Uterus (tissue), 4 donors: ENCODE results near the gene JMJD6. TPM values are rescaled to one million over a fixed set of nuclear protein-coding genes. Genes with fewer than 3 reads are reported as not detected.

Experiments
- DNase-seq, 2 donors: peaks; one replicate each; pipeline ENCODE4 v3.0.0-alpha.2; 2019 to 2020
- H3K27ac ChIP-seq, 2 donors: fragments of 200-600 bp; sonication (generic); 1 replicate in 1 of 2; 2 replicates in 1 of 2; pipeline ENCODE4 v1.5.1; 2016 to 2018
- H3K27me3 ChIP-seq, 2 donors: fragments of 200-600 bp; sonication (generic); one replicate each; pipeline ENCODE4 v1.5.1; 2018 to 2019; ENCODE audit warnings: control low read depth in 1 of 2
- H3K36me3 ChIP-seq, 2 donors: fragments of 200-600 bp; sonication (generic); one replicate each; pipeline ENCODE4 v1.5.1; 2019; ENCODE audit warnings: control low read depth in 1 of 2
- H3K4me1 ChIP-seq, 2 donors: fragments of 200-600 bp; sonication (generic); one replicate each; pipeline ENCODE4 v1.5.1; 2018 to 2019; ENCODE audit warnings: control low read depth in 1 of 2
- H3K4me3 ChIP-seq, 2 donors: fragments of 200-600 bp; sonication (generic); 1 replicate in 1 of 2; 2 replicates in 1 of 2; pipeline ENCODE4 v1.5.1; 2018 to 2019; ENCODE audit warnings: mild to moderate bottlenecking in 1 of 2
- H3K9me3 ChIP-seq, 2 donors: fragments of 200-600 bp; sonication (generic); one replicate each; pipeline ENCODE4 v1.5.1; 2019; ENCODE audit warnings: control low read depth in 1 of 2
- POLR2A ChIP-seq, 2 donors: fragments of 450-650 bp; IDR thresholded peaks; one replicate each; pipeline ENCODE4 v1.6.1; 2016; ENCODE audit warnings: antibody characterized with exemption in 2 of 2, mild to moderate bottlenecking in 1 of 2, moderate library complexity in 1 of 2
- intact Hi-C: fragments of 100-400 bp; cut with DNase I; formaldehyde crosslinking; loops from one replicate; pipeline ENCODE4 v1.15.1; 2023; ENCODE audit warnings: low total_unique reads
- total RNA-seq, 4 donors: library from RNA; depleted of rRNA in 3 of 4; stranded (reverse); fragments of >200 nt in 3 of 4; gene quantifications; one replicate each; pipeline versions ENCODE4 v1.1.0 to v1.2.4, GENCODE V29; 2014 to 2023
- TF ChIP-seq, protein P1 (sequence below), 4 experiments: fragments of 200-600 bp in 2 of 4; fragments of 450-650 bp in 2 of 4; sonication (generic) in 2 of 4; IDR thresholded peaks; one replicate each; pipeline ENCODE4 v1.5.1; 2016 to 2019; ENCODE audit warnings: antibody characterized with exemption in 4 of 4, mild to moderate bottlenecking in 2 of 4, moderate library complexity in 1 of 4
- donor health status: DM: yes; HTN: yes; CAD: no.

The JMJD6 gene
- total RNA-seq, 4 donors from 2014 or later, result 5.9 to 40.8 (median 21.2) TPM

DNA sequence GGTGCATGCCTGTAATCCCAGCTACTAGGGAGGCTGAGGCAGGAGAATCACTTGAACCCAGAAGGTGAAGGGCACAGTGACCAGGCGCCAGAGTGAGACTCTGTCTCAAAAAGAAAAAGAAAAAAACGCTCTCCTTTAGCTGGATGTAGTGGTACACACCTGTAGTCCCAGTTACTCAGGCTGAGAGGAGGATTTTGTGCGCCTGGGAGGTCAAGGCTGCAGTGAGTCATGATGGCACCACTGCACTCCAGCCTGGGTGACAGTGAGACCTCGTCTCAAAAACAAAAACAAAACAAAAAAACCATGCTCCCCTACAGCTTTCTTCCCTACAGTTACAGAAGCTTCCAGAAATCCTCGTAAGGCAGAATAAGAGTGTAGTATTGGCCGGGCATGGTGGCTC is 49.8 kb downstream of the JMJD6 start:
- Histone ChIP-seq H3K36me3 (no peaks in the 10 kb centered on the region), H3K4me3 (no peak overlapping the region), H3K4me1 (peaks cover 4 to 11% of the 10 kb centered on the region in 2 donors), H3K27ac (no peak overlapping the region), H3K27me3 (no peaks in the 10 kb centered on the region), H3K9me3 (no peaks in the 10 kb centered on the region)
- TF ChIP-seq, protein P1, sequence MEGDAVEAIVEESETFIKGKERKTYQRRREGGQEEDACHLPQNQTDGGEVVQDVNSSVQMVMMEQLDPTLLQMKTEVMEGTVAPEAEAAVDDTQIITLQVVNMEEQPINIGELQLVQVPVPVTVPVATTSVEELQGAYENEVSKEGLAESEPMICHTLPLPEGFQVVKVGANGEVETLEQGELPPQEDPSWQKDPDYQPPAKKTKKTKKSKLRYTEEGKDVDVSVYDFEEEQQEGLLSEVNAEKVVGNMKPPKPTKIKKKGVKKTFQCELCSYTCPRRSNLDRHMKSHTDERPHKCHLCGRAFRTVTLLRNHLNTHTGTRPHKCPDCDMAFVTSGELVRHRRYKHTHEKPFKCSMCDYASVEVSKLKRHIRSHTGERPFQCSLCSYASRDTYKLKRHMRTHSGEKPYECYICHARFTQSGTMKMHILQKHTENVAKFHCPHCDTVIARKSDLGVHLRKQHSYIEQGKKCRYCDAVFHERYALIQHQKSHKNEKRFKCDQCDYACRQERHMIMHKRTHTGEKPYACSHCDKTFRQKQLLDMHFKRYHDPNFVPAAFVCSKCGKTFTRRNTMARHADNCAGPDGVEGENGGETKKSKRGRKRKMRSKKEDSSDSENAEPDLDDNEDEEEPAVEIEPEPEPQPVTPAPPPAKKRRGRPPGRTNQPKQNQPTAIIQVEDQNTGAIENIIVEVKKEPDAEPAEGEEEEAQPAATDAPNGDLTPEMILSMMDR (IDR thresholded peaks at IDR 0.05), result no peak
- no peak for TF ChIP-seq POLR2A (IDR thresholded peaks at IDR 0.05)
- no peak for DNase-seq
- intact Hi-C loops, result no loop called here

DNA sequence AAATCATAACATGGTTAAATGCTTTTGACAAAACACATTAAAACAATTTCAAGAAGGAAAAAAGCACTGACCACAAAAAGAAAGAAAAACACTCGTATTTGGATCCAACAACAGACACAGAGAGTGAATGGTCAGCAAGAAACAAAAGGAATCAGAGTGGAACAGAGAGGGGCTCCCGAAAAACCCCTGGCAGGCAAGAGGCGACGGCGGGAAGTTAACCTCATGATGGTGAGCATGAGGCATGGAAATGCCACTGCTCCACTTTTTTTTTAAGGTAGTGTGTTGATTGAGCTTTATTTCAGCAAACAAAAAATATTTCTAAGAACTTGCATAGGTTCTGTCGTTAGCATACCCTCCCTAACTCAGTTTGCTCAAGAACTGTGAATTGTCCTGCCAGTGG is 50.8 kb downstream of the JMJD6 start:
- intact Hi-C loops, result no loop called here
- Histone ChIP-seq H3K36me3 (no peaks in the 10 kb centered on the region), H3K4me1 (peaks cover 0 to under 1% of the 10 kb centered on the region in 2 donors), H3K27ac (no peak overlapping the region), H3K9me3 (no peaks in the 10 kb centered on the region), H3K4me3 (no peak overlapping the region), H3K27me3 (no peaks in the 10 kb centered on the region)
- TF ChIP-seq, protein P1 (IDR thresholded peaks at IDR 0.05), result no peak
- no peak for TF ChIP-seq POLR2A (IDR thresholded peaks at IDR 0.05)
- DNase-seq, result no peak

DNA sequence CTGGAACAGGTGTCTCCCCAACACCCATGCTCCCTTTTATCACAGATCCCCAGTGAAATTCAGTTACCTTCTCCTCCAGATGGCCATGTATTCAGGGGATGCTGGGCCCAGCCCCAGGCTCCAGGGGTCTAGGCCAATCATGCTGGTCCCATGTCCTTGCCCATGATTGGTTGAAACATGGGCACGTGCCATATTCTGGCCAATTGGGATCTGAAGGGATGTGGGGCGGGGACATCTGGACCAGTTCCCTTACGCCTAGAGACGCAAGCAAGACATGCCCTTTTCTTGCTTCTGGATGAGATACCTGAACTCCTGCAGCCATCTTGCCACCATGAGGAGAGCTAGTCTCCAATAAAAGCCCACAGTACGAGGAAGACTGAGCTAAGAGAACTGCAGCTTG is 51.8 kb downstream of the JMJD6 start:
- no peak overlapping the region for H3K4me3 ChIP-seq
- no peak overlapping the region for H3K27ac ChIP-seq
- no peaks in the 10 kb centered on the region for H3K27me3 ChIP-seq
- intact Hi-C loops, result no loop called here
- H3K4me1 ChIP-seq, result no peaks in the 10 kb centered on the region
- no peaks in the 10 kb centered on the region for H3K36me3 ChIP-seq
- no peaks in the 10 kb centered on the region for H3K9me3 ChIP-seq
- DNase-seq, result no peak
- TF ChIP-seq POLR2A (IDR thresholded peaks at IDR 0.05), result no peak
- TF ChIP-seq, protein P1 (IDR thresholded peaks at IDR 0.05), result no peak

DNA sequence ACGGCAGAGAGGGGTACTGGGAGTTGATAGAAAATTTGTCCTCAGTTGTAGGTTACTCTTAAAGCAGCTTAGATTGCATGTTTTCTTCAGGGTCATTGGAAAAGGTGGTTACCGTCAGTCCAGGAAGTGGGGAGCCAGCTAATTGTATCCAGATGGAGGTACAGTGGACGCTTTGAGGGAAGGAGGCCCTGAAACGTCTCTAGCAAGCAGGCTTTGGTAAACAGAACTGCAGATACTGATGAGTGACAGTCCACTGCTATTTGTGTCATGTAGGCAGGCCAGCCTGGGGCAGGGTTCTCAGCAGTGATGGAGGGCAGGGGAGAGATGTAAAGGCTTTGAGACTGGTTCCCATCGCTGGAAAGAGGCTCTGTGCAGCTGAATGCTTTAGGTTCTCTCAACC is 52.7 kb downstream of the JMJD6 start:
- Histone ChIP-seq H3K27ac (no peak overlapping the region), H3K36me3 (no peaks in the 10 kb centered on the region), H3K9me3 (no peaks in the 10 kb centered on the region), H3K27me3 (no peaks in the 10 kb centered on the region), H3K4me3 (no peak overlapping the region), H3K4me1 (no peaks in the 10 kb centered on the region)
- no peak for DNase-seq
- intact Hi-C loops, result no loop called here
- TF ChIP-seq POLR2A (IDR thresholded peaks at IDR 0.05), result no peak
- TF ChIP-seq, protein P1 (IDR thresholded peaks at IDR 0.05), result no peak

- H3K27me3 ChIP-seq, result no peaks in the 10 kb centered on the region
- no peak overlapping the region for H3K27ac ChIP-seq
- no peak for DNase-seq
- no peaks in the 10 kb centered on the region for H3K36me3 ChIP-seq
- no peaks in the 10 kb centered on the region for H3K9me3 ChIP-seq
- intact Hi-C loops, result no loop called here
- TF ChIP-seq, protein P1 (IDR thresholded peaks at IDR 0.05), result no peak
- TF ChIP-seq POLR2A (IDR thresholded peaks at IDR 0.05), result no peak
- no peaks in the 10 kb centered on the region for H3K4me1 ChIP-seq
- no peak overlapping the region for H3K4me3 ChIP-seq
These were observed 53.5 kb downstream of the JMJD6 start for GRCh38 chr17:76672892-76673291.
